Measurements from ENCODE around the gene PRAMEF4. TPM values are rescaled to one million over a fixed set of nuclear protein-coding genes. Genes with fewer than 3 reads are reported as not detected.
"Not testable (repeated sequence)": the region's sequence is repeated elsewhere in the genome, so short reads cannot be mapped to it uniquely, and the experiment has no call there.

Gene PRAMEF4
- not detected for total RNA-seq

DNA sequence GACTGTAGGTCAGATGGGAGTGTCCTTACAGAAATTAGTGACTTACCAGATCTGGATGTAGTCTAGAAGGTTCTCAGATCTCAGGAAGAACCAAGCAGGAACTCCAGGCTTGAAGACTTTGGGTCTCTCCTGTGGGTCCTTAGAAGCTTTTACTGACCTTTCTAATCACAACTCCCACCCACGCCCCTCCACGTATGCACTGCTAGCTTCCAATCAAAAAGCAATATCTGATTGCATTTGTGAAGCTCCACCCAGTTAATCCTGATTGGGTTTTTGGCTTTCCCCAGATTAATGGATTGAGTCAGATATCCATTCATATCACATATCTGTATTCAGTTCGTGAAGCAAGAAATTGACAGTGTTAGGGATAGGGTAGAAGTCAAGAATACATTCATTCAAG is at the start of gene PRAMEF4:
TSS of gene PRAMEF4 (minus strand) at position 101 of the 400 bp plus-strand sequence. CDS start 2,807 bp downstream, outside the sequence.
- DNase-seq (ENCODE audit: low spot score) = not testable (repeated sequence)

DNA sequence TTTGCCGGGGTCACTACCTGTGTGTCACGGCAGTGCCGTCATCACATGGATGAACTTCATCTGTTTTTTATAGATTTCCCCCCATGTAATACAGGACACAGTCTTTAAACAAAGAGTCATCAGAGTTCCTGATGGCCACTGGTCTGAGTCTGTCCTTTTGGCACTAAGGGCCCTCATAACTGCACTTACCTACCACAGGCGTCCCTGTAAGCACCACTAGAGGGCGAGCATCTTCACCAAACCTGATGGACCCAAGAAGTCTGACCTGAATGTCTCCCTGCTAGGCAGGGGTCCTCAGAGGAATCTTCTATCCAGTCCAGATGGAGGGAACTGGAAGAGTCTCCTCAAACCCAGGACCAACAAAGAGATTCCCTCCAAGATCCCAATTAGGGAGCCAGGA is 38.4 kb upstream of the PRAMEF4 start:
- not testable (repeated sequence) for DNase-seq (ENCODE audit: low spot score)

DNA sequence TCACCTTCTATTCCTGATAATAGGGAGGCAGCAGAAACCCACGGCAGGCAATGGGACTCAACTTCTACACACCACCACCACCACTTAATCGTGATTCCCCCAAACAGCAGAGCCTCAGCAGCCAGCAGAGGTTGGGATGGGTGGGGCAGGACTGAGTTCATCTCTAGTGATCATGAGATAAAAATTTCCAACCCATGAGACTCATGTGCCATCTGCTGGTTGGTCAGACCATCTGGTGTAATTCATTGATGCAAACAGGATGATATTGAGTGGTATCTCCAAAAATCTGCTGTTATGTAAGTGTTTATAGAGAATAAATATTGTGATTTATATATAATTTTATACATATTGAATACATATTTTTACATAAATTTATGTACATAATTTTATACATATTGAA is 35.7 kb upstream of the PRAMEF4 start:
- not testable (repeated sequence) for DNase-seq (ENCODE audit: low spot score)

DNA sequence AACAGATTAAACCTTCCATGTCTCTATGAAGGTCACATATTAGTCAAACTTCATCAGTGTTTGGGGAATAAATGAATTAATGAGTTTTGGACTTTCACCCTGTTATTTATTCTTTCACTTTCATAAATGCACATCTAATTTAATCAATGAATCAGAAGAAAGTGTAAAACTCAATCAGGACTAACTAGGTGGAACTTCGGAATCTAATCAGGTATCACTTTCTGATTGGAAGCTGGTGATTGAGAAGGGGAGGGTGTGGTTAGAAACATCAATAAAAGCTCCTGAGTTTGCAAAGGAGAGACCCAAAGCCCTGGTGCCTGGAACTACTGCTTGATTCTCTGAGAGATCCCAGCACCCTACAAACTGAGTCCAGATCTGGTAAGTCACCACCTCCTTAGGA is 30.3 kb upstream of the PRAMEF4 start, which contains the start of gene PRAMEF7:
TSS of gene PRAMEF7 (plus strand) at position 301 of the 400 bp plus-strand sequence. CDS start 1,083 bp downstream, outside the sequence.
- DNase-seq (ENCODE audit: low spot score) = not testable (repeated sequence)

DNA sequence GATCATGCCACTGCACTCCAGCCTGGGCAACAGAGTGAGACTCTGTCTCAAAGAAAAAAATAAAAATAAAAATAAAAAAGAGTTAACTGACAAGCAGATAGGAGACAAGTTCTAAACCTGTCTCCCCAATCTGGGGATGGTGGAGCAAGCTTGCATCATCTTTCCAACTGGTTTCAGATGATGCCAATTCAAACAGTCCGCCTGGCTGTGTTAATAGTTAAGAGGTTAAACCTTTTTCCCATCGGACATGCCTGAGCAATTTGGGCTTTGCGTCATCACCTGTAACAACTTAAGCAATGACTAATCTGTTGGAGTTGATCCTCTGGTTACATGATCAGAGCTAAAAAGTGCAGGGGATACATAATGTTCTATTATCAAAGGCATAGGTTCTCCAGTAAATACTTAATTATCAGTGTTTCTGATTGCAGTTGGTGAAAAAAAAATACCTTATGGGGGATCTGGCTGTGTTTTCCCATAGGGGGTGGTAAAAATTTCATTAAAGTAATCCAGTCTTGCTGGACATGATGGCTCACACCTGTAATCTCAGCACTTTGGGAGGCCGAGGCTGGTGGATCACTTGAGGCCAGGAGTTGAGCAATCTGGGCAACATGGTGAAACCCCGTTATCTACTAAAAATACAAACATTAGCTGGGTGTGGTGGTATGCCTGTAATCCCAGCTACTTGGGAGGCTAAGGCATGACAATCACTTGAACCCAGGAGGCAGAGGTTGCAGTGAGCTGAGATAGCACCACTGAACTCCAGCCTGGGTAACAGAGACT is 18.0 kb upstream of the PRAMEF4 start:
- DNase-seq (ENCODE audit: low spot score) = not testable (repeated sequence)

DNA sequence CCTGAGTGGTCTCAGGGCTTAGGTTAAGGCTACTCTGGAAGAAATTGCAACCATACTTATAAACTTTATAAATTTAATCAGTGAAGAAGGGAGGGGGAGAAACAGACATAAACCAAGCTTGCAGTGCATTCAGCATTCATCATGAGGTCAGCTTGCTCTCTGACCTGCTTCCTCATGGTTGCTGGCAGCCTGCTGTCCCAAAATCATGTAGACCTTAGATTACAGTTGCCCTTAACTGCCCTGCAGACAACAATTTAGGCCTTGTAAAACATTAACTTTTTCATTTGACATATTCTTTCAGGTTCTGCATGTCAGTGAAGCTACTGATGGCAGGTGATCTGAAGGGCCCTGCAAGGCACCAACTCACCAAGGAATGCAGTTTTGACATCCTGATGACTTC is 13.2 kb upstream of the PRAMEF4 start:
- not testable (repeated sequence) for DNase-seq (ENCODE audit: low spot score)

DNA sequence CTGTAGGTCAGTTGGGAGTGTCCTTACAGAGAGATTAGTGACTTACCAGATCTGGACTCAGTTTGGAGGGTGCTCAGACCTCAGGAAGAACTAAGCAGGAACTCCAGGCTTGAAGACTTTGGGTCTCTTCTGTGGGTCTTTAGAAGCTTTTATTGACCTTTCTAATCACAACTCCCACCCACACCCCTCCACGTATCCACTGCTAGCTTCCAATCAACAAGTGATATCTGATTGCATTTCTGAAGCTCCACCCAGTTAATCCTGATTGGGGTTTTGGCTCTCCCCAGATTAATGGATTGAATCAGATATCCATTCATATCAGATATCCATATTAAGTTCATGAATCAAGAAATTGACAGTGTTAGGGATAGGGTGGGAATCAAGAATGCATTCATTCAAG is 12.2 kb upstream of the PRAMEF4 start, which contains the start of gene PRAMEF10:
TSS of gene PRAMEF10 (minus strand) at position 101 of the 400 bp plus-strand sequence. CDS start 2,423 bp downstream, outside the sequence.
- not testable (repeated sequence) for DNase-seq (ENCODE audit: low spot score)

DNA sequence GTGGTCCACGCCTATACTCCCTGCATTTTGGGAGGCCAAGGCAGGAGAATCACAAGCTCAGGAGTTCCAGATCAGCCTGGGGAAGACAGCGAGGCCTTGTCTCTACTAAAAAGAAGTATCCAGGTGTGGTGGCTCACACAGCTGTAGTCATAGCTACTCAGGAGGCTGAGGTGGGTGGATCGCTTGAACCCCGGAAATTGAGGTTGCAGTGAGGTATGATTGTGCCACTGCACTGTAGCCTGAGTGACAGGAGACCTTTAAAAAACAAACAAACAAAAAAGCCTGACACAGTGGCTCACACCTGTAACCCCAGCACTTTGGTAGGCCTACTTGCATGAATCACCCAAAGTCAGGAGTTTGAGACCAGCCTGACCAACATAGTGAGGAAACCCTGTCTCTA is 7.5 kb downstream of the PRAMEF4 start:
- DNase-seq (ENCODE audit: low spot score) = not testable (repeated sequence)

DNA sequence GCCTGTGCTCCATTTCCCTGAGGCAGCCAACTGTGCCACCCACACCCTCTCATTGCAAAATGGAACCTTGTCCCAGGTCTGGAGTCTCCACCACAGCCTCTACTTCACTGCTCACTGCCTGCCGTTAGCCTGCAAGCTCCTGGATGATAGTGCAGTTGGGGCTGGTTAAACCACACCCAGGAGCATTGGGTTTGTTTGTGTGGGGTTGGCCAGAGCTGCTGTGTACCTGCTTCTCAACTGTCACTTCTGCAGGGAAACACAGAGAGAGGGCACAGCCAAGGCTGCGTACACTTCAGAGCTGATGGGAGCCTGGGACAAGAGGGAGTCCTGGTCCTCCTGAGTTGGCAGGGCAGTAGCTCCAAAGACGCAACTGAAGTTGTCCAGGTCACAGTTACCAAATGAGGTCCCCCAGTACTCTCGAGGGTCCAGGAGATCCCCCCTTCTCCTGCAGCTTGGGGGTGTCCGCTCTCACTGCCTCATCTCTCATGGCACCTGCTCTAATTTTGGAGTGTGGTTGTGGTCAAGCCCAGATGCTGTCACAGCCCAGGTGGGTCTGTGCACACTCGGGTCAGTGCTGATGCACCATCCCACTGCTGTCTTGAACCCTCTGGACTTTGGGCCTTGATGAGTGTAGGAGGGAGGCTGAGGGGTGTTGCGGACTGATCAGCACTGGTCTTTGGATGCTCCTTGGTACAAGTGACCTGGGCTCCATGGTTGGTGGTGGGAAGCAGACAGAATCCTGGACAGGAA is 22.7 kb downstream of the PRAMEF4 start:
- DNase-seq (ENCODE audit: low spot score) = not testable (repeated sequence)

DNA sequence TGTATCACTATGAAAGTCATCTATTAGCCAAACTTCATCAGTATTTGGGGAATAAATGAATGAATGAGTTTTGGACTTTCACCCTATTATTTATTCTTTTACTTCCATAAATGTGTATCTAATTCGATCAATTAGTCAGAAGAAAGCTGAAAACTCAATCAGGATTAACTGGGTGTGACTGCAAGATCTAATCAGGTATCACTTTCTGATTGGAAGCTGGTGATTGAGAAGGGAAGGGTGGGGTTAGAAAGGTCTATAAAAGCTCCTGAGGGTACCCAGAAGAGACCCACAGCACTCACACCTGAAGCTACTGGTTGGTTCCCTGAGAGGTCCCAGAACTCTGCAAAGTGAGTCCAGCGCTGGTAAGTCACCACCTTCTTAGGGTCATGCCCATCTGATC is 29.2 kb downstream of the PRAMEF4 start, which contains the start of gene PRAMEF2:
TSS of gene PRAMEF2 (plus strand) at position 301 of the 400 bp plus-strand sequence. CDS start 1,924 bp downstream, outside the sequence.
- DNase-seq (ENCODE audit: low spot score) = not testable (repeated sequence)

DNA sequence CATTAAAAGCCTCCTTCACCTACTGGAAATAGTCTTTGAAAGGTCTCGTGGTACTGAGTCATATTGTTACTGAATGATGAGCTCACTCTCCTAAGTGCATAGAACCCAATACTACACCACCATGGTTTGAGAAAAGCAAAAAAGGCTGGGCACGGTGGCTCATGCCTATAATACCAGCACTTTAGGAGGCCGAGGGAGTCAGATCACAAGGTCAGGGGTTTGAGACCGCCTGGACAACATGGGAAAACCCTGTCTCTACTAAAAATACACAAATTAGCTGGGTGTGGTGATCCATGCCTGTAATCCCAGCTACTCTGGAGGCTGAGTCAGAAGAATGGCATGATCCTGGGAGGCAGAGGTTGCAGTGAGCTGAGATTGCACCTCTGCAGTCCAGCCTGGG is 34.2 kb downstream of the PRAMEF4 start:
- DNase-seq (ENCODE audit: low spot score) = no peak

DNA sequence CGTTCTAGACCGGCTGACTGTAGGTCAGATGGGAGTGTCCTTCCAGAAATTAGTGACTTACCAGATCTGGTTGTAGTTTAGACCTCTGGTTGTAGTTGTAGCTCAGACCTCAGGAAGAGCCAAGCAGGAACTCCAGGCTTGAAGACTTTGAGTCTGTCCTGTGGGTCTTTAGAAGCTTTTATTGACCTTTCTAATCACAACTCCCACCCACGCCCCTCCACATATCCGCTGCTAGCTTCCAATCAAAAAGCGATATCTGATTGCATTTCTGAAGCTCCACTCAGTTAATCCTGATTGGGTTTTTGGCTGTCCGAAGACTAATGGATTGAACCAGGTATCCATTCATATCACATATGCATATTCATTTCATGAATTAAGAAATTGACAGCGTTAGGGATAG is 37.4 kb downstream of the PRAMEF4 start, which contains the start of gene HNRNPCL1:
TSS of gene HNRNPCL1 (minus strand) at position 101 of the 400 bp plus-strand sequence. CDS start 431 bp downstream, outside the sequence.
- not testable (repeated sequence) for DNase-seq (ENCODE audit: low spot score)

DNA sequence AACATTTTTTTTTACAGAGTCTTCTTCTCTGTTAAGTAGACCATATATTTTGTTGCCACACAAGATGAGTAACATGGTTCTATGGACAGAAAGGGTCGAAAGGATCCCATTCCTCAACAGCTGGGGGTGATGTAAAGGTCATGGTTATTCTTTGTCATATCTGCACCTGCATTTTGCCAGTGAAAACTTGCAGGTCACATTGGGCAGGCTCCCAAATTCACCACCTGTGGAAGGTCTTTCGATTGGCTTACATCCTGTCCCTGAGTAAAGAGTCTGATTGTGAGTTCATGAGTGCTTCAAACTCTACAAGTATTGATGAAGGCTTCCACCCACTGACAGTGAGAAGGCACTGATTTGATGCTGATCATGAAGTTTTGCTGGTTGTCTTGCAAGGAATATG is 52.8 kb downstream of the PRAMEF4 start:
- DNase-seq (ENCODE audit: low spot score) = not testable (repeated sequence)

DNA sequence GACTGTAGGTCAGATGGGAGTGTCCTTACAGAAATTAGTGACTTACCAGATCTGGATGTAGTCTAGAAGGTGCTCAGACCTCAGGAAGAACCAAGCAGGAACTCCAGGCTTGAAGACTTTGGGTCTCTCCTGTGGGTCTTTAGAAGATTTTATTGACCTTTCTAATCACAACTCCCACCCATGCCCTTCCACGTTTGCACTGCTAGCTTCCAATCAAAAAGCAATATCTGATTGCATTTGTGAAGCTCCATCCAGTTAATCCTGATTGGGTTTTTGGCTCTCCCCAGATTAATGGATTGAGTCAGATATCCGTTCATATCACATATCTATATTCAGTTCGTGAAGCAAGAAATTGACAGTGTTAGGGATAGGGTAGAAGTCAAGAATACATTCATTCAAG is 54.7 kb downstream of the PRAMEF4 start, which contains the start of gene PRAMEF11:
TSS of gene PRAMEF11 (minus strand) at position 101 of the 400 bp plus-strand sequence. CDS start 2,621 bp downstream, outside the sequence.
- not testable (repeated sequence) for DNase-seq (ENCODE audit: low spot score)

Other genes with a start within 250 kb of the PRAMEF4 start
- gene AADACL4, start 242.1 kb downstream of the PRAMEF4 start, total RNA-seq = not detected
- not detected for gene AADACL3, start 170.1 kb downstream of the PRAMEF4 start, total RNA-seq
- gene CFAP107, start 140.0 kb downstream of the PRAMEF4 start, total RNA-seq = not detected
- gene PRAMEF12, start 112.5 kb downstream of the PRAMEF4 start, total RNA-seq = not detected
- gene PRAMEF1, start 94.8 kb downstream of the PRAMEF4 start, total RNA-seq = not detected
- gene PRAMEF11, start 54.8 kb downstream of the PRAMEF4 start, total RNA-seq = not detected
- gene HNRNPCL1, start 37.5 kb downstream of the PRAMEF4 start, total RNA-seq = not detected
- not detected for gene PRAMEF2, start 29.1 kb downstream of the PRAMEF4 start, total RNA-seq
- gene PRAMEF10, start 12.1 kb upstream of the PRAMEF4 start, total RNA-seq = not detected
- gene PRAMEF7, start 30.4 kb upstream of the PRAMEF4 start, total RNA-seq = not detected
- not detected for gene PRAMEF6, start 61.4 kb upstream of the PRAMEF4 start, total RNA-seq
- not detected for gene PRAMEF27, start 170.4 kb upstream of the PRAMEF4 start, total RNA-seq
- not detected for gene HNRNPCL3, start 174.6 kb upstream of the PRAMEF4 start, total RNA-seq
- gene PRAMEF25, start 184.6 kb upstream of the PRAMEF4 start, total RNA-seq = not detected
- gene HNRNPCL2, start 230.7 kb upstream of the PRAMEF4 start, total RNA-seq = not detected